GM20431 (cell line): ENCODE measurements around the gene RAB11FIP5.
"Not testable (repeated sequence)": the region's sequence is repeated elsewhere in the genome, so short reads cannot be mapped to it uniquely, and the experiment has no call there.

Experiments used
- in situ Hi-C: fragments of 300-500 bp; cut with MseI, MboI; formaldehyde crosslinking; loops from one replicate; pipeline ENCODE4 v1.15.0; 2020; ENCODE audit warnings: low sequenced_read_pairs; ENCODE audit not compliant: unreplicated experiment

RAB11FIP5 gene

GRCh38 chr2:73070643-73071359 is 41.9 kb downstream of the RAB11FIP5 start:
- in situ Hi-C loops, result no loop called here

DNA sequence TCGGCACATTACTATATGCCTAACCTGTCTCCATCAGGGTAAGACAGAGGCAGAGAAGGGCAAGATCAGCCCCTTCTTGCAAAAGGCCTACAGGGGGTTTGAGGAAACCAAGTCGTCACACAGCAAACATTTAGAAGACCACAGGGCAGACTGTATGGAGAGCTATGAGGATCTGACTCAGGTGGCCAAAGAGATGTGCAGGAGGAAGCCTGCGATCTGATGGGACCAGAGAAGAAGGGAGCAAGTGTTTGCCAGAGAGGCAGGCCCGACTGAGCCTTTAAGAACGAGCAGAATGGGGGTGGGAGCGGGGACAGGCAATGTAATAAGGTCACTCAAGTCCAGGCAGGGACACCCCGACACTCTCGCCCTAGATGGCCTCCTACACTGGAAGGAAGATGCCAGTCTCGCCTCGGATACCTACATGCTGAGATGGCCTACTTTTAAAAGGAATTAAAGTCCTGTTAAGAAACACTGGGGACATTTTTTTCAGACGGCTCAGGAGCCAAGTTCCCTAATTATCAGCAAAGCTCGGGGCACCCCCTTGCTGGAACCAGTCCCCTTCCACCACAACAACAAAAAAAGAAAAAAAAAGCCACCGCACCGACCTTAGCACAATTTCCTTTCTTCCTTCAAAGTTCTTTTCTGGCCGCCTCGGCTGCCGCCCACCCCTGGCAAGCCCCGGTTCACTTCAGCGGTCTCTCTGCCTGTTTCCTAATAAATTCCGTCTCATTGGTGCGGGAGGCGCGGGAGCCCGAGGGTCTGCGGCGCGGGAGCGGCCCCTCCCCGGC is 42.7 kb downstream of the RAB11FIP5 start:
- in situ Hi-C loops, result no loop called here

DNA sequence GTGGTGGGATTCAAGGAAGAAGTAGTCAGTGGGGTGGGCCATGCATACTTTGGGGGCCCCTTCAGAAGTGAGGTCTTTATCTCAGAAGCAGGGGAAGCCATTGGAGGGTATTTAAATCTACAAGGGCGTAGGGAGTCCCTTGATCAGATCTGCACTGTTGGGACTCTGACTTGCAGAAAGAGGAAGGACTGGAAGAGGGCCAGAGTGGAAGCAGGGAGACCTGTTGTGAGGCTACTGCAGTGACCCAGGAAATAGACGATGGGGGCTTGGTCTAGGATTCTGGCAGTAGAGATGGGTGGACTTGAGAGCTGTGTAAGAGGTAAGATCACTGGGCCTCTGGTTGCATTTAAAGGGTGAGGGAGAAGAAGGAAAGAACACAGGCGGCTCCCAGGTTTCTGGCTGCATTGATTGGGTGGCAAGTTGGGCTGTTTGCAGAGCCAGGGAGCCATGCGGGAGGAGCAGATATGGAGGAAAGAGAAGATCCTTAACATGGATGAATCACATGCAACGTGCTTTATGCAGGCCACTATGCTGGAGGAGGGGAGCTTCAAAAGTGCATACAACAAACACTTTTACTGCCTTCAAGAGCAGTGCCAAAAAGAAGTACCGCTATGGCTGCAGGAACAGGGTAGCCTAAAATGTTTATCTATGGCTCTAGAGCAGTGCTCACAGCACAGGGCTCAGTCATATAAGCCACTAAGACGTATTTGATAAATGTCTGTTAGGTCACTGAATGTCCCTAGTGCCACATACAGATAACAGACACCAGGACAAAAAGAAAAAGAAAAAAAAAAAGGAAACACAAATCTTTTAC is 43.5 kb downstream of the RAB11FIP5 start:
- in situ Hi-C loops, result no loop called here

- in situ Hi-C loops, result no loop called here
Observed at GRCh38 chr2:73068147-73068546, 44.6 kb downstream of the RAB11FIP5 start.

GRCh38 chr2:73067043-73067442 is 45.7 kb downstream of the RAB11FIP5 start:
- in situ Hi-C loops, result no loop called here

GRCh38 chr2:73065070-73065469 is 47.7 kb downstream of the RAB11FIP5 start:
- in situ Hi-C loops, result not testable (repeated sequence)

DNA sequence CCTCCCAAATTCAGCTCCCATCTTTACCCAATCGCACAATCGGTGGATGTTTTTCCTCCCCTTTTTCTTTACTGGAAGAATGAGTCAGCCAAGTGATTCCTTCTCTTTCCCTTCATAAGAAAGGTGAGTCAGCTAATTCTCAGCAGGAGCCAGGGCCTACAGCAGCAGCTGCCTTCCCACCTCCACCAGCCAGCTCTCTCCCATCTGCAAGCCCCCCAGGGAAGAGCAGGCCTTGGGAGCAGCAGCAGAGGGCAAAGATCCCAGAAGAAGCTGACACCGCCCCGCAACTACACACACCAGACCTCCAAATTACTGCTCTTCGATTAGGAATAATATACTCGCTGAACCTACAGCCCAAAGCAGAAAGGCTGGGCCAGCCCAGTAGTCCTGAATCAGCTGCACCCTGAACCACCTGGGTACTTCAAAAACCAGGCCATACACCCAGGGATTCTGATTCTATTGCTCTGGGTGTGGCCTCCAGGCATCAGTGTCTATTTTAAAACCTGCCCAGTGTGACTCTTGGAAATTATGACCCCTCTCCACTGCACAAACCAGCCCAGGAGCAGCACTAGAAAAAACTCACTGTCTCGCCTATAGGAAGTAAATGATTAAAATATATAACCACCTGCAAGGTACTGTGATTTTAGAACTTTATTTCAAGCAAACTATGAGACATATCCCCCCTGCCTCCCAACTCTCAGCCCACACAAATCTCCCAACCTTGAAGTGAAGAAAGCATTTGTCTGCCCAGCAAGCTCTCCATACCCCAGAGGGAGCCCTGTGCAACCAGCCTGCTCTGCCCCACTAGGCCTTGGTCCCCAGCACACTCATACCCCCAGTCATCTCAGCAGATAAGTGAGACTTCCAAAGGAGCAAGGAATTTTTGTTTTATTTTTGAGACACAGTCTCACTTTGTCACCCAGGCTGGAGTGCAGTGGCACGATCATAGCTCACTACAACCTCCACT is 48.6 kb downstream of the RAB11FIP5 start:
- in situ Hi-C loops, result no loop called here

DNA sequence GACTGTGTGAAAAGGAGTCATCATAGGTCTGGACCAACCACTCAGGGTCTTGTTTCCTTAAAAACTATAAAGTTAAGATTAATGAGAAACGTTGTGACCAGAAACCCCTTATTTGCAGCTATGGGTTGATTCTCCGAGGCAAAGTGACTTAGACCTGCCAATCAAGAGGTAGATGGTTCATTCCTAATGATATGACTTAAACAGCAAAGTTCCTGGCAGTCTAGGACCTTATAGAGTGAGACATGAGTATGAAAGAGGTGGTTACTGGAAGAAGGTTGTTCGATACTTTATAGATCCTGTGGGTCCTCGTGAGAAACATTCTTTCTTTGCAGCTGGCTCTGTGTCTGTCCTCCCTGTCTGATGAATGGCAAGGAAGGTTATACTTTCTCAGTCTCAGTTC is 49.3 kb downstream of the RAB11FIP5 start:
- in situ Hi-C loops, result no loop called here

- in situ Hi-C loops, result no loop called here
Observed at GRCh38 chr2:73059106-73059505, 53.6 kb downstream of the RAB11FIP5 start.

GRCh38 chr2:73054980-73055379 is 57.8 kb downstream of the RAB11FIP5 start:
- in situ Hi-C loops, result no loop called here

GRCh38 chr2:73053316-73054114 is 59.2 kb downstream of the RAB11FIP5 start:
- in situ Hi-C loops, result no loop called here

DNA sequence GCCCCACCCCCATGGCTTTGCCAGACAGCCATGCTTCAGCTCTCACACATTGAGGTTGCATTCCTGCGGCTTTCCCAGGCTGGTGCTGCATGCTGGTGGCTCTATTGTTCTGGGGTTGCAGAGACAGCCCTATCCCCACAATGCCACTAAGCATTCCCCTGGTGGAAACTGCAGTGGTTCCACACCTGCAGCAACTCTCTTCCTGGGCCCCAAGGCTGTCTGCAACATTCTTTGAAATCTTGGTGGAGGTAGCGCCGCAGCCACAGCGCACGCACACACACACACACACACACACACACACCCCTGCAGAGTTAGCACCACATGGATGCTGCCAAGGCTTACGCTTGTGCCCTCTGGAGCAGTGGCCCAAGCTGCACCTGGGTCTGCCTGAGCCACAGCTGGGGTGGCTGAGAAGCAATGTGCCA is 62.6 kb downstream of the RAB11FIP5 start:
- in situ Hi-C loops, result no loop called here

DNA sequence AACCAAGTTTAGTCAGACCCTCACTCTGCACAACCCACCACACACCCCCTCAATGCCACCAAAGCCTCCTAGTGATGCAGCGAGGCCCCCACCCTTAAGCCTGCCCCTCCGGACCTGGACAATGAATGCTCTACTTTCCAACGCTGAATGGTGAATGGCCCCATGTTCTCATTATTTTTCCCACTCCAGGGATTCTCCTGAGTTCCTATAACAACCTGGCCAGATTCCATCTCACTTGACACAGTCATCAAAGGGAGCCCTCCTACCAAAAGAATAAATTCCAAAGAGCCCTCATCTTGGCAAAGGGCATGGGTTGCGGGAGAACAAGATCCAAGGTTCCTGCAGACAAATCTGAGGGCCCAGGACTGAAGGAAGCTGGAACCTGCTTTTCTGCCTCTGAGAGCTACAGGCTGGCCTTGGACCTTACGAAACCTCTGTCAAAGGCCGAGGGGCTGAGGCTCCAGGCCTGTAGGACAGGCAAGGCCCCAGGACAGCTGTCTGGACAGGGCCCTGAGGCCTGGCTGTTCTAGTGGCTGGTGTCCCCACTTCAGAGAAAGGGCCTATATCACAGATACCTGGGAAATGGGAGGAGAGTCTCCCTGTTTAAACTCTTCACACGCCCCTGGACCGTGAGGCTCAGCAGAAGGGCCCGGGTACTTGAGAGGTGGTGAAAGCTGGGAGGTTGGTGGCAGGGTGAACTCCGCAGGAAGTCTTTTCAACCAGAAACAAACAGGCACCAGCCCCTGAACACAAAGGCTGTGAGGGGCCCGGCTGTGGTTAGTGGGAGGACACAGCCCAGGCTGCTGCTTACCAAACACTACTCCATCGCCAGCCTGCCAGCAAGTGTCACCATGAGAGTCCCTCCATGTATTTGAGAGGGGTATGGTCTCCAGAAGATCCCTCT is 68.6 kb downstream of the RAB11FIP5 start:
- in situ Hi-C loops, result no loop called here

GRCh38 chr2:73043276-73043675 is 69.5 kb downstream of the RAB11FIP5 start:
- in situ Hi-C loops, result no loop called here

DNA sequence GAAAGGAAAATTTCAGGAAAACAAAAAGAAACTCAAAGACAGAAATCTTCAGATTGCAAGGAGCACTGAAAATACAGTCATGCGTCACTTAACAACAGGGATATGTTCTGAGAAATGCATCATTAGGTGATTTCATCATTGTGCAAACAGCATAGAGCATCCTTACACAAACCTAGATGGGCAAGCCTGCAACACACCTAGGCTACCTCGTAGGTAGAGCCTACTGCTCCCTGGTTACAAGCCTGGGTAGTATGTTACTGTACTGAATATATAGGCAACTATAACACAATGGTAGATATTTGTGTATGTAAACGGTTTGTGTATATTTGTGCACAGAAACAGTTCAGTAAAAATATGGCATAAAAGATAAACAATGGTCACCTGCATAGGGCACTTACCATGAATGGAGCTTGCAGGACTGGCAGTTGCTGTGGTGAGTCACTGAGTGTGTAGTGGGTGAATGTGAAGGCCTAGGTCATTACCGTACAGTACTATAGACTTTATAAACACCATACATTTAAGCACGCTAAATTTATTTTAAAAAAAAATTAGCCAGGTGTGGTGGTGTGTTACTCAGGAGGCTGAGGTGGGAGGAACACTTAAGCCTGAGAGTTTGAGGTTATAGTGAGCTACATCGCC is 74.7 kb downstream of the RAB11FIP5 start:
- in situ Hi-C loops, result no loop called here

DNA sequence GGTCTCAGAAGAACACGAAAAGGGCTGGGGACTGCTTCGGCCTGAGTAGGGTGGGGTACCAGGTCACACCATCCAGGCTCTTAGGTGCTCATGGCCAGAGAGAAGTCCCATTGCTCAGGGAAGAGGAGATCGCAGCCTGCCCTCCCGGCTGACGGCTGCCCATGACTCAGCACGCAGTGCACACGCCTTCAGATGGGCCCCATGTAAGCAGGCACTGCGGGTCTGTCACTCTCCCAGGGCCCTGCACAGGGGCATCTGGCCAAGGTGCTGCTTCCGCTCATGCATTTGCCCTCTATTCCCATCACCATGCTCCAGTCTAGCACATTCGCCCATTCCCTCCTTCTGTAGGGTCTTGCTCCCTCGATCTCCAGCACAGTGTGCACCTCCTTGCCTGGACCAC is 76.0 kb downstream of the RAB11FIP5 start:
- in situ Hi-C loops, result no loop called here

- in situ Hi-C loops, result no loop called here
Observed at GRCh38 chr2:73035899-73036711, 76.6 kb downstream of the RAB11FIP5 start.
